Vagina (tissue), 2 donors: ENCODE results near the gene NUDT12. TPM values are rescaled to one million over a fixed set of nuclear protein-coding genes. Genes with fewer than 3 reads are reported as not detected.

Source experiments
- DNase-seq, 2 donors: peaks; one replicate each; pipeline ENCODE4 v3.0.0-alpha.2; 2017; ENCODE audit errors: extremely low spot score in 2 of 2
- H3K27ac ChIP-seq: fragments of 200-600 bp; sonication (generic); one replicate; pipeline ENCODE4 v1.5.1; 2019
- H3K27me3 ChIP-seq: fragments of 200-600 bp; sonication (generic); one replicate; pipeline ENCODE4 v1.5.1; 2019
- H3K36me3 ChIP-seq, 2 donors: fragments of 200-600 bp; sonication (generic); one replicate each; pipeline ENCODE4 v1.5.1; 2017 to 2019
- H3K4me1 ChIP-seq: fragments of 200-600 bp; sonication (generic); one replicate; pipeline ENCODE4 v1.5.1; 2019
- H3K4me3 ChIP-seq, 2 donors: fragments of 200-600 bp; sonication (generic); 1 replicate in 1 of 2; 2 replicates in 1 of 2; pipeline ENCODE4 v1.5.1; 2016 to 2019
- H3K9me3 ChIP-seq: fragments of 200-600 bp; sonication (generic); one replicate; pipeline ENCODE4 v1.5.1; 2019
- POLR2A ChIP-seq, 2 donors: fragments of 450-650 bp; IDR thresholded peaks; one replicate each; pipeline ENCODE4 v1.6.1; 2017; ENCODE audit warnings: antibody characterized with exemption in 2 of 2, mild to moderate bottlenecking in 2 of 2, moderate library complexity in 2 of 2
- POLR2AphosphoS5 ChIP-seq, 2 donors: sonication (generic); formaldehyde crosslinking; IDR thresholded peaks; one replicate each; pipeline ENCODE4 v1.9.0; 2017; ENCODE audit warnings: antibody characterized with exemption in 2 of 2, mild to moderate bottlenecking in 2 of 2, low read depth in 1 of 2; ENCODE audit not compliant: insufficient read depth in 1 of 2
- intact Hi-C: fragments of 100-400 bp; cut with DNase I; formaldehyde crosslinking; loops from one replicate; pipeline ENCODE4 v1.15.1; 2023
- total RNA-seq: library from RNA; depleted of rRNA; stranded (reverse); fragments of >200 nt; gene quantifications from one replicate; pipeline ENCODE4 v1.2.3, GENCODE V29; 2016
- TF ChIP-seq, protein P1 (sequence below), 3 experiments: fragments of 450-650 bp in 2 of 3; fragments of 200-600 bp in 1 of 3; sonication (generic) in 1 of 3; IDR thresholded peaks; one replicate each; pipeline ENCODE4 v1.5.1; 2017 to 2019; ENCODE audit warnings: antibody characterized with exemption in 3 of 3, mild to moderate bottlenecking in 2 of 3, moderate library complexity in 2 of 3

Gene NUDT12
- total RNA-seq, 1 donor from 2014 or later, result 5.9 TPM

DNA sequence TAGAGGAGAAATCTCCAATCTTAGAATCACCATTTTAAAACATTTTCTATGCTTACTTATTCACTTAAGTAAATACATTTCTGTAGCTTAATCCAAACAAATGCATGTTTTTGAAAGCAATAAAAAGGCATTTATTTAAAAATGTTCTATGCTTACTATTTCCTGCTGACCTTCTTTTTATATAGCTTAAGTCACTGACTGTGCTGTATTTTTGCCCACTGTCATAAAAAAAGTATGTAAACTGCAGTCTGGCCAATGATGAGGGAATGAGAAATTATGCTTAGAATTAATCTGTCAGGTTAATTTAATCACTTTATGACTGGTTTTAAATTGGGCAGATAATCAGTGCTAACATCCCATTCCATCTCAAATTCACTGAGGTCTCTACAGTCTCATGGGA lies 20.1 kb downstream of the NUDT12 start:
- TF ChIP-seq, protein P1, sequence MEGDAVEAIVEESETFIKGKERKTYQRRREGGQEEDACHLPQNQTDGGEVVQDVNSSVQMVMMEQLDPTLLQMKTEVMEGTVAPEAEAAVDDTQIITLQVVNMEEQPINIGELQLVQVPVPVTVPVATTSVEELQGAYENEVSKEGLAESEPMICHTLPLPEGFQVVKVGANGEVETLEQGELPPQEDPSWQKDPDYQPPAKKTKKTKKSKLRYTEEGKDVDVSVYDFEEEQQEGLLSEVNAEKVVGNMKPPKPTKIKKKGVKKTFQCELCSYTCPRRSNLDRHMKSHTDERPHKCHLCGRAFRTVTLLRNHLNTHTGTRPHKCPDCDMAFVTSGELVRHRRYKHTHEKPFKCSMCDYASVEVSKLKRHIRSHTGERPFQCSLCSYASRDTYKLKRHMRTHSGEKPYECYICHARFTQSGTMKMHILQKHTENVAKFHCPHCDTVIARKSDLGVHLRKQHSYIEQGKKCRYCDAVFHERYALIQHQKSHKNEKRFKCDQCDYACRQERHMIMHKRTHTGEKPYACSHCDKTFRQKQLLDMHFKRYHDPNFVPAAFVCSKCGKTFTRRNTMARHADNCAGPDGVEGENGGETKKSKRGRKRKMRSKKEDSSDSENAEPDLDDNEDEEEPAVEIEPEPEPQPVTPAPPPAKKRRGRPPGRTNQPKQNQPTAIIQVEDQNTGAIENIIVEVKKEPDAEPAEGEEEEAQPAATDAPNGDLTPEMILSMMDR (IDR thresholded peaks at IDR 0.05), result no peak
- TF ChIP-seq POLR2AphosphoS5 (IDR thresholded peaks at IDR 0.05; ENCODE audit: insufficient read depth in 1 of 2, low read depth in 1 of 2) (no peak), POLR2A (IDR thresholded peaks at IDR 0.05) (no peak)
- H3K4me3 ChIP-seq, result no peak overlapping the region

DNA sequence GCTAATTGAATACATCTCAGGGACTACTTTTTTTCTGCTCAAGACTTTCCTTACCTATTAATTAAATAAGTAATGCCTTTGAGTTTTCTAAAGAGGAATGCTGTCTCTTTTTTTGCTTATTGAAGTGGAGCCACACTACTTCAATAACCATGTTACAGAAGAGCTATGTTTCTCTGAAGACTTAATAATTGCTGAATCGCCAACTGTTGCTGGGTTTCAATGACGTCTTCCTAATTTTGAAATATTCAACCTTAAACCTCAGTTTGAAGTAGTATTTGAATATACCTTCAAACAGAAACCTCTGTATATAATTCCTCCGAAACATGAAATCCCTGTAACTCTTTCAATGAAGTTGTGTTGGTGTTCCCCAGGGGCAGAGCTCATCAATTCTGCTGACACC lies 21.0 kb downstream of the NUDT12 start:
- no peak overlapping the region for H3K27ac ChIP-seq
- intact Hi-C loops, result no loop called here
- H3K36me3 ChIP-seq, result no peaks in the 10 kb centered on the region
- no peak overlapping the region for H3K4me3 ChIP-seq
- TF ChIP-seq POLR2AphosphoS5 (IDR thresholded peaks at IDR 0.05; ENCODE audit: insufficient read depth in 1 of 2, low read depth in 1 of 2), result no peak
- DNase-seq, result no peak
- no peaks in the 10 kb centered on the region for H3K27me3 ChIP-seq
- H3K4me1 ChIP-seq, result no peaks in the 10 kb centered on the region
- no peaks in the 10 kb centered on the region for H3K9me3 ChIP-seq

More for the DNA sequence above, 20.1 kb downstream of the NUDT12 start:
- no peak overlapping the region for H3K27ac ChIP-seq
- H3K27me3 ChIP-seq, result no peaks in the 10 kb centered on the region
- no peaks in the 10 kb centered on the region for H3K9me3 ChIP-seq
- no peaks in the 10 kb centered on the region for H3K4me1 ChIP-seq
- H3K36me3 ChIP-seq, result no peaks in the 10 kb centered on the region
- intact Hi-C loops, result no loop called here
- DNase-seq, result no peak

DNA sequence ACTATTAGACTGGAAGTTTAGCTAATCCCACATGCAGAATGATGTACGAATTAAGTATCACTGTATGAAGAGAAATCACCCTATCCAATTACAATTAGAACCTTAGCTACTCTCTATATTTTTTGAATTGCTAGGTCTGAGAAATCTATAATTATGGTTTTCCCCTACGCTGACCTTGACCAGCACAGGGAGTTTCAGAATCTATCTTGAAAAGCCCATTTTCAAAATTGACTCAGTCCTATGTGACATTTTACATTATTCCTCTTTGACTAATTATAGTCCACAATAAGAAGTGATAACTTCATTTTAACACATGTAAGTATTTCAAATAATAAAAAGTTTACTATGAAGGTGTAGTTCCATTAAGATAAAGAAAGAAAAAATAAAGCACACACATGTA lies 21.5 kb downstream of the NUDT12 start:
- intact Hi-C loops, result no loop called here
- no peaks in the 10 kb centered on the region for H3K9me3 ChIP-seq
- no peaks in the 10 kb centered on the region for H3K36me3 ChIP-seq
- no peak overlapping the region for H3K27ac ChIP-seq
- no peak overlapping the region for H3K4me3 ChIP-seq
- DNase-seq, result no peak
- no peaks in the 10 kb centered on the region for H3K27me3 ChIP-seq
- no peaks in the 10 kb centered on the region for H3K4me1 ChIP-seq
- TF ChIP-seq POLR2AphosphoS5 (IDR thresholded peaks at IDR 0.05; ENCODE audit: insufficient read depth in 1 of 2, low read depth in 1 of 2) (no peak), POLR2A (IDR thresholded peaks at IDR 0.05) (no peak)
- TF ChIP-seq, protein P1 (IDR thresholded peaks at IDR 0.05), result no peak

DNA sequence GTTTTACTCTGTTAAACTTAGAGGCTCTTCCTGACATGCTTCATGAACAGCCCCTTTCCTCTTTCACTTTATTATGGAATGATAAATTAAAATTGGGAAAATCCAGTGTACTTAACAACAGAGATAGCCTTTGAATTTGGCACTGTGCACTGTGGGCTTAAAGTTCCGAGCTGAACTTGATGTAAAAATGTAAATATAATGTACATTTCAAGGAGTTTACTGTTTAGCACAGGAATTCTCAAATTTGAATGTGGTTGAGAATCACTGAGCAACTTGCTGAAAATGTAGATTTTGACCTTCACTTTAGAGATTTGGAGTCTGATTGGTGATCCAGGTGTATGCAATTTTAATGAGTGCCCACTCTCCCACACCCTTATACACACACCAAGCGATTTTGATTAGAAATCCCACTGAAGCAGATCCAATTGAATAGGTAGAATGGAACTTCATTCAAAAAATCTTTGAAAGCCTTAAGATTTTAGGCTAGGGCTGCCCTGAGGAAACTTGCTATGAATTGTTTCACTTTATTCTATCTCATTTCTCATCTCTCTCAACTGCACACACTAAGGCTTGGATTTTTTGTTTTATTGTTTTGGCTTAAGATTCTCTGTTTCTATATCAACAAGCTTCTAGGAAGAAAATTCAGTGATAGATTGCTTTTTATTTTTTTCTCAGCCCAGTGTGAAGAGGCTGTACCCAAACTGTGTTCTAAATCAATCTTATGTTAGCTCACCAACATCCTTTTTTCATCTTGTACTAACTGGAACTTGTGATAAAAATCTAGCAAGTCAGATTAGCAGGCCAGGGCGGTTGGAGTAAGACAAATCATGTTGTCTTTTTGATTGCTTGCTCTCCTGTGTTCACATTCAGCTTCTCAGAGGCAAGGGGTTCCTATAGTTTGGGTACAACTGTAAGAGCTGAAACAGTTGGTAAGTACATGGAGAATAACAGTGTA lies 22.9 kb downstream of the NUDT12 start:
- Histone ChIP-seq H3K27ac (no peak overlapping the region), H3K4me1 (no peaks in the 10 kb centered on the region), H3K36me3 (no peaks in the 10 kb centered on the region), H3K27me3 (no peaks in the 10 kb centered on the region), H3K4me3 (no peak overlapping the region), H3K9me3 (no peaks in the 10 kb centered on the region)
- intact Hi-C loops, result no loop called here
- TF ChIP-seq POLR2AphosphoS5 (IDR thresholded peaks at IDR 0.05; ENCODE audit: insufficient read depth in 1 of 2, low read depth in 1 of 2), result no peak
- TF ChIP-seq, protein P1 (IDR thresholded peaks at IDR 0.05), result no peak
- no peak for DNase-seq

DNA sequence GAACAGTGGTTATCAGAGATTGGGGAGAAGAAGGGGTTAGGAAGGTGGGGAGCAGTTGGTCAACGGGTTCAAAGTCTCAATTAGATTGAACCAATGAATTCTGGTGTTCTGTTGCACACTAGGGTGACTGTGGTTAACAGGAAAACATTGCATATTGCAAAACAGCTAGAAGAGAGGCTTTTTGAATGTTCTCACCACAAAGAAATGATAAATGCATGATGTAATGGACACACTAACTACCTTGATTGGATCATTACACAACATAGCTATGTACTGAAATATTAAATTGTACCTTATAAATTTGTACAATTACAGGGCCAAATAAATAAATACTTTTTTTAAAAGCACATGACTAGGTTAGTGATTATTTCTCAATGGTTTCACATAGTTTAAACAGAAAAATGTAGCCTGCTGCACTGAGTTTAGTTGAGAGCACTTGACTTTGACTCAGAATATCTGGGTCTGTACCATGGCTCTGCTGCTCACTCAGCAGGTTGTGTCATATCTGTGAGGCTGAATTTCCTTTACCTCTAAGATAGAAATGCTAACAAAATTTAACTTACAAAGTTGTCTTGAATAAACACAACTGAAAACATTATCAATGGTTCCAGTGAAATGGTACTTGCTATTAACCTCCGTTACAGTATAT lies 30.4 kb downstream of the NUDT12 start:
- Histone ChIP-seq H3K4me1 (no peaks in the 10 kb centered on the region), H3K9me3 (no peaks in the 10 kb centered on the region), H3K36me3 (no peaks in the 10 kb centered on the region), H3K27ac (no peak overlapping the region), H3K27me3 (no peaks in the 10 kb centered on the region), H3K4me3 (no peak overlapping the region)
- DNase-seq, result no peak
- intact Hi-C loops, result no loop called here
- TF ChIP-seq POLR2AphosphoS5 (IDR thresholded peaks at IDR 0.05; ENCODE audit: insufficient read depth in 1 of 2, low read depth in 1 of 2) (no peak), POLR2A (IDR thresholded peaks at IDR 0.05) (no peak)
- TF ChIP-seq, protein P1 (IDR thresholded peaks at IDR 0.05), result no peak
